Adrenal gland (tissue), 12 donors: Measurements from ENCODE around the gene SMNDC1. TPM values are rescaled to one million over a fixed set of nuclear protein-coding genes. Genes with fewer than 3 reads are reported as not detected.

ENCODE experiments used
- DNase-seq, 7 donors: peaks; one replicate each; pipeline ENCODE4 v3.0.0-alpha.2; 2019 to 2020
- H3K27ac ChIP-seq, 5 donors: fragments of 200-600 bp; sonication (generic) in 4 of 5; 1 replicate in 3 of 5; 2 replicates in 2 of 5; pipeline versions ENCODE4 v1.5.1 to v1.8.0; 2016 to 2020; ENCODE audit warnings: mild to moderate bottlenecking in 1 of 5
- H3K27me3 ChIP-seq: fragments of 200-600 bp; 2 replicates; pipeline ENCODE4 v1.8.0; 2021
- H3K36me3 ChIP-seq, 2 donors: fragments of 200-600 bp; replicated peaks in 1 of 2; 1 replicate in 1 of 2; 2 replicates in 1 of 2; pipeline versions ENCODE4 v1.5.1 to v1.8.0; 2018 to 2022
- H3K4me1 ChIP-seq, 2 donors: fragments of 200-600 bp; replicated peaks in 1 of 2; 1 replicate in 1 of 2; 2 replicates in 1 of 2; pipeline versions ENCODE4 v1.5.1 to v1.8.0; 2018 to 2021
- H3K4me3 ChIP-seq, 4 donors: fragments of 200-600 bp; sonication (generic) in 3 of 4; one replicate each; pipeline ENCODE4 v1.5.1; 2016 to 2018
- H3K9me3 ChIP-seq, 3 donors: fragments of 200-600 bp; sonication (generic) in 1 of 3; replicated peaks in 1 of 3; 1 replicate in 2 of 3; 2 replicates in 1 of 3; pipeline versions ENCODE4 v1.5.1 to v1.8.0; 2016 to 2021
- POLR2A ChIP-seq, 2 donors: fragments of 450-650 bp; IDR thresholded peaks; one replicate each; pipeline ENCODE4 v1.6.1; 2017; ENCODE audit warnings: antibody characterized with exemption in 2 of 2, mild to moderate bottlenecking in 2 of 2, moderate library complexity in 1 of 2
- WGBS, 4 donors: extraction: QIAGEN DNeasy Blood & Tissue Kit in 2 of 4; methylation state at CpG; one replicate each; pipeline versions ENCODE4 v1.1.5 to v1.1.7; 2013 to 2017; 5-methylcytosine and 5-hydroxymethylcytosine counted together
- intact Hi-C, 2 donors: fragments of 100-400 bp; cut with DNase I; formaldehyde crosslinking; loops; one replicate each; pipeline versions ENCODE4 v1.14.1 to v1.15.0; 2022 to 2023
- polyA plus RNA-seq, 3 donors: library from polyadenylated mRNA; stranded (reverse); fragments of 200-250 nt in 2 of 3; fragments of 350-450 nt in 1 of 3; fragmentation: Illumina TruSeq in 1 of 3; extraction: RNeasy Lipid Tissue Mini Kit (QIAGEN cat#74804) in 1 of 3; gene quantifications; one replicate each; pipeline ENCODE4 v1.2.3, GENCODE V29; 2013 to 2014
- total RNA-seq, 9 donors: library from RNA; depleted of rRNA in 4 of 9; stranded (reverse); fragments of >200 nt in 4 of 9; fragments of 120-200 nt in 1 of 9; fragmentation: NEBNext Ultra II Directional in 1 of 9; extraction: Animal tissue kit (Norgen Biotek cat#: 25700) in 1 of 9; gene quantifications; one replicate each; pipeline versions ENCODE4 v1.1.0 to v1.2.4, GENCODE V29; 2013 to 2023
- TF ChIP-seq, protein P1 (sequence below), 6 experiments: fragments of 450-650 bp in 4 of 6; fragments of 200-600 bp in 2 of 6; sonication (generic) in 1 of 6; IDR thresholded peaks; 1 replicate in 5 of 6; 2 replicates in 1 of 6; pipeline versions ENCODE4 v1.5.1 to v1.8.0; 2016 to 2021; ENCODE audit warnings: antibody characterized with exemption in 6 of 6, mild to moderate bottlenecking in 2 of 6, moderate library complexity in 1 of 6
- donor health status: healthy with polysubstance abuse.
- donor health status: Bipolar disorder and iron deficiency.
- donor health status: DM: yes; HTN: yes; CAD: no.
- donor health status: DM: no; HTN: no; CAD: no.
- donor health status: DM: no; HTN: no; CAD: no.
- donor health status: DM: yes; HTN: yes; CAD: no.

The SMNDC1 gene
- total and polyA plus RNA-seq, 12 donors: 3.7 to 34.4 (median 9.9) TPM

GRCh38 chr10:110277591-110277990 is 27.1 kb downstream of the SMNDC1 start:
- no peaks in the 10 kb centered on the region for H3K36me3 ChIP-seq
- H3K4me3 ChIP-seq: no peak overlapping the region
- H3K4me1 ChIP-seq: peaks cover 0 to 29% of the 10 kb centered on the region in 2 donors
- WGBS, 4 donors: 92 to 98% (median 97%) methylated on average over 2 of the region's 2 CpGs
- no peaks in the 10 kb centered on the region for H3K9me3 ChIP-seq
- intact Hi-C loops: loop anchor here (5.0 kb wide), 3 partner anchors 50 to 140 kb away; no protein-coding TSS in a partner anchor
- no peak for TF ChIP-seq POLR2A (IDR thresholded peaks at IDR 0.05)
- TF ChIP-seq, protein P1, sequence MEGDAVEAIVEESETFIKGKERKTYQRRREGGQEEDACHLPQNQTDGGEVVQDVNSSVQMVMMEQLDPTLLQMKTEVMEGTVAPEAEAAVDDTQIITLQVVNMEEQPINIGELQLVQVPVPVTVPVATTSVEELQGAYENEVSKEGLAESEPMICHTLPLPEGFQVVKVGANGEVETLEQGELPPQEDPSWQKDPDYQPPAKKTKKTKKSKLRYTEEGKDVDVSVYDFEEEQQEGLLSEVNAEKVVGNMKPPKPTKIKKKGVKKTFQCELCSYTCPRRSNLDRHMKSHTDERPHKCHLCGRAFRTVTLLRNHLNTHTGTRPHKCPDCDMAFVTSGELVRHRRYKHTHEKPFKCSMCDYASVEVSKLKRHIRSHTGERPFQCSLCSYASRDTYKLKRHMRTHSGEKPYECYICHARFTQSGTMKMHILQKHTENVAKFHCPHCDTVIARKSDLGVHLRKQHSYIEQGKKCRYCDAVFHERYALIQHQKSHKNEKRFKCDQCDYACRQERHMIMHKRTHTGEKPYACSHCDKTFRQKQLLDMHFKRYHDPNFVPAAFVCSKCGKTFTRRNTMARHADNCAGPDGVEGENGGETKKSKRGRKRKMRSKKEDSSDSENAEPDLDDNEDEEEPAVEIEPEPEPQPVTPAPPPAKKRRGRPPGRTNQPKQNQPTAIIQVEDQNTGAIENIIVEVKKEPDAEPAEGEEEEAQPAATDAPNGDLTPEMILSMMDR (IDR thresholded peaks at IDR 0.05): no peak
- H3K27me3 ChIP-seq: no peaks in the 10 kb centered on the region
- no peak for DNase-seq
- H3K27ac ChIP-seq: no peak overlapping the region

DNA sequence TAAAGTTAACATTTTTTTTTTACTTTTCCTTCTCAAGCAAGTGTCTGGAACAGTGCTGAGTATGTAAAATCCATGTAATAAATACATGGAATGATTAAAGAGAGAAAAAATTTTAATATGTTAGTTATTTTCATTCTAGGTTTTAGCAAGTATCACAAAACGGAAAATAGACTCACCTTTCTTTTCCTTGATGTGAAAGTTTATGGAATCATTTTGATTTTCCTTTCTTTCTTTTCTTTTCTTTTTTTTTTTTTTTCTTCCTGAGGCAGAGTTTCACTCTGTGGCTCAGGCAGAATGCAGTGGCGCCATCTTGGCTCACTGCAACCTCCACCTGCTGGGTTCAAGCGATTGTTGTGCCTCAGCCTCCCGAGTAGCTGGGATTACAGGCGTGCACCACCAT is 28.1 kb downstream of the SMNDC1 start:
- Histone ChIP-seq H3K36me3 (no peaks in the 10 kb centered on the region), H3K9me3 (no peaks in the 10 kb centered on the region), H3K27me3 (no peaks in the 10 kb centered on the region), H3K4me1 (peaks cover 0 to 19% of the 10 kb centered on the region in 2 donors), H3K27ac (no peak overlapping the region), H3K4me3 (no peak overlapping the region)
- TF ChIP-seq POLR2A (IDR thresholded peaks at IDR 0.05): no peak
- TF ChIP-seq, protein P1 (IDR thresholded peaks at IDR 0.05): no peak
- 92 to 97% (median 95%) methylated on average over 5 of the region's 5 CpGs for WGBS, 4 donors
- intact Hi-C loops: loop anchor here (5.0 kb wide), 3 partner anchors 49 to 139 kb away; no protein-coding TSS in a partner anchor
- DNase-seq: no peak

DNA sequence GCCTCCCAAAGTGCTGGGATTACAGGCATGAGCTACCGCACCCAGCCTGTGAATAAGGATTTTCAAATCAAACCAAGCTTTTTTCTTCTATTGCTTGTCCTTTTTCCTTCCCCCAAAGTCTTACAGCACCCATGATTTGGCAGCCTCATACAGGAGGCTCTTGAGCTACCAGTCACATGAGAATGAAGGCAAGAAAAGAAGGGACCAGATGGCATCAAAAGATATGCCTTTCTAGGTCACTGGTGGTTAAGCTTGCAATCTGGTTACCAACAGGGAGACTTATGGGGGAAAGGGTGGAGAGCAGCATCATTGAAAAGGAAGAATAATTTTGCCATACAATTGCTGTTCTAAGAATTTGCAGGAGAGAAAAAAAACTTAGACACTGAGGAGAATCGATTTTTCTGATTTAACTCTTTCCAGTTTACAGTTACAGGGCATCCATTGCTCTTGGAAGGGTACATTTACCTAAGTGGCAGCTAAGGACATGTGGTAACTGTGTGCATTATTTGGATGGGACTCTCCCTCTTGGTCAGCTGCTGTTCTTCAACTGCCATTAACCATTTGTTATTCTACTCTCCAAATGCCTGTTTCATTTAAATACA is 29.5 kb downstream of the SMNDC1 start:
- Histone ChIP-seq H3K27me3 (no peaks in the 10 kb centered on the region), H3K4me1 (peaks cover 2 to 23% of the 10 kb centered on the region in 2 donors), H3K4me3 (no peak overlapping the region), H3K36me3 (no peaks in the 10 kb centered on the region), H3K9me3 (no peaks in the 10 kb centered on the region), H3K27ac (no peak overlapping the region)
- intact Hi-C loops: loop anchor here (5.0 kb wide), 3 partner anchors 48 to 138 kb away; no protein-coding TSS in a partner anchor
- no peak for DNase-seq
- TF ChIP-seq POLR2A (IDR thresholded peaks at IDR 0.05): no peak
- TF ChIP-seq, protein P1 (IDR thresholded peaks at IDR 0.05): no peak
- WGBS, 4 donors: 61 to 69% (median 64%) methylated on average over 2 of the region's 2 CpGs

- H3K4me3 ChIP-seq: no peak overlapping the region
- H3K9me3 ChIP-seq: no peaks in the 10 kb centered on the region
- no peak overlapping the region for H3K27ac ChIP-seq
- TF ChIP-seq, protein P1 (IDR thresholded peaks at IDR 0.05): no peak
- intact Hi-C loops: loop anchor here (5.0 kb wide), 3 partner anchors 47 to 137 kb away; no protein-coding TSS in a partner anchor
- H3K4me1 ChIP-seq: peaks cover 6 to 29% of the 10 kb centered on the region in 2 donors
- no peaks in the 10 kb centered on the region for H3K36me3 ChIP-seq
- DNase-seq: no peak
- H3K27me3 ChIP-seq: no peaks in the 10 kb centered on the region
- 94 to 98% (median 96%) methylated on average over 6 of the region's 6 CpGs for WGBS, 4 donors
Observed at GRCh38 chr10:110274647-110275046, 30.1 kb downstream of the SMNDC1 start.
